Measurements from ENCODE around the gene SCYL2.
"Not testable (repeated sequence)": the region's sequence is repeated elsewhere in the genome, so short reads cannot be mapped to it uniquely, and the experiment has no call there.

Gene SCYL2

DNA sequence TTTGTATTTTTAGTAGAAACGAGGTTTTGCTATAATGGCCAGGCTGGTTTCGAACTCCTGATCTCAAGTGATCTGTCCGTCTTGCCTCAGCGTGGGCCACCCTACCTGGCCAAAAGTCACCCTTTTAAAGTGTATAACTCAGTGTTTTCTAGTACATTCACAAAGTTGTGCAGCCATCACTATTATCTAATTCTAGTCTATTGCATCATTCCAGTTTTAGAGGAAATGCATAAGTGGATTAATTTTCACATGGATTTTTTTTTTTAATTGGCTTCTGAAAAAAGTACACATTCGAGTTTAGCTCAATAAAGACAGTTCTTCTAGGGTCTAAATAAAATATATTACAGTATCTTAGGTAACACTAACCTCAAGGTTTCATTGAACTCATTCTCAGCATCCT lies 3.8 kb upstream of the SCYL2 start:
- DNase-seq (ENCODE audit: low spot score) = no peak

GRCh38 chr12:100265107-100265506 lies 1.9 kb upstream of the SCYL2 start:
- DNase-seq (ENCODE audit: low spot score) = not testable (repeated sequence)

DNA sequence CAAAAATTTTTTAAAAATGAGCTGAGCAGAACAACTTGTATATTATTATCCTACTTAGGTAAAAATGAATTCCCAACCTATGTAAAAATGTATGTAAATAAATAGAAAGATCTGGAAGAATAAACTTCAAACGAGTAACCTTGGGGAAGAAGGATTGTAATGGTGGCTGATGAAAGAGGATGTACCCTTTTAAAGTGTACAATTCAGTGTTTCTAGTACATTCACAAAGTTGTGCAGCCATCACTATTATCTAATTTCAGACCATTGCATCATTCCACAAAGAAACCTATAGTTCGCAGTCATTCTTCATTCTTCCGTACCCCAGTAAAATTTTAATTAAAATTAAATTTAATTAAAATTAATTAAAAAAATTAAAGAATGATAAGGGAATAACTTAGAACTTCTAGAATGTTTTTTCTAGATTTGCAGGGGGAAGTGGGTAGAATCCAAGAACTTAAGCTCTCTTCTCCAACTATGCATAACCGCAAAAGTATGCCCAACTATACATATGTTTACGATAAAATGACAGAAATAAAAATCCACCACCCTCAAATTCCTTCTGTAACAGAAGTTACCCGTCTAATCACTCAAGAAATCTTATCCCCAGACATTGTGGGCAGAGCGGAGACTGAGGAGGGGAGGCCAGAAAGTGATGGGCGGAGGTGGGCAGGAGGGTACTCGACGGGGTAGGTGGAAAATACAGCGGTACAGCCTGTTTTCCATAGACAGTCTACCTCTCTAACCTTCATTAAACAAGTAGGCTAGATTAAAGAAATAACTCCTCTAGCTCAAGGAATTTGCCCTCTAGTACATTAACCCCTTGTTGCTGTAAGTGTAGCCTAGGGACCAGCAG lies 1.0 kb upstream of the SCYL2 start:
- DNase-seq (ENCODE audit: low spot score) = peak; percentile 17

GRCh38 chr12:100266585-100266834 lies 467 bp upstream of the SCYL2 start:
- DNase-seq (ENCODE audit: low spot score) = peak; percentile 94

- no peak for DNase-seq (ENCODE audit: low spot score)
These were observed 765 bp downstream of the SCYL2 start for GRCh38 chr12:100267603-100268281.

- DNase-seq (ENCODE audit: low spot score) = no peak
These were observed 2.0 kb downstream of the SCYL2 start for GRCh38 chr12:100268835-100269564.

DNA sequence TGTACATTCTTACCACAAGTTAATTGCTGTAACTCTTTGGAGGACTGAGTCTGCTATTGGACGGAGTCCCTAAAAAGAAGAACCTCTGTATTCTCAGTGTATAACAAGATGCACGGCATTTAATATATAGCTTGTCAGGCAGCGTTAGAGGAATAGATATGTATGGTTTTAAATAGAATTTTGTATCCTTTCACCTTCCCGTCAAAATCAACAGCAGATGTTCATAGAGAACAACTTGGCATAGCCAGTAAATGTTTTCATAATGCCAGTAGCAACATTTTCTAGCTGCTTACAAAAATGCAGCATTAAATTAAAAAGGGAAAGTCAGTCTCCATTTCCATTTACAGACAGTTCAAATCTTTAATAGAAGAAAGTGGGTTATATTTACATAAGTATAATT lies 6.8 kb downstream of the SCYL2 start:
- no peak for DNase-seq (ENCODE audit: low spot score)

- DNase-seq (ENCODE audit: low spot score) = no peak
These were observed 7.3 kb downstream of the SCYL2 start for GRCh38 chr12:100274291-100274690.

DNA sequence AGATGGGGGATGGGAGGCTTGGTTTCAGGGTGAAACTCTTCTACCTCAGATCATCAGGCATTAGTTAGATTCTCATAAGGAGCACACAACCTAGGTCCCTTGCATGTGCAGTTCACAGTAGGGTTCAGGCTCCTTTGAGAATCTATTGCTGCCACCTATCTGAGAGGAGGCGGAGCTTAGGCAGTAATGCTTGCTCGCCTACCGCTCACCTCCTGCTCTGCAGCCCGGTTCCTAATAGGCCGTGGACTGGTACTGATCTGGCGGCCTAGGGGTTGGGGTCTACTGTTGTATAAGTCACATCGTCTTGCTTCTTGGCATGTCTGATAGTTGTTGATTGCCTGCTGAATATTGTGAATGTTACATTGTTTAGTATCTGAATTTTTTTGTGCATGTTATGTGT lies 12.2 kb downstream of the SCYL2 start:
- no peak for DNase-seq (ENCODE audit: low spot score)

- peak; percentile 26 for DNase-seq (ENCODE audit: low spot score)
These were observed 12.7 kb downstream of the SCYL2 start for GRCh38 chr12:100279607-100280244.

DNA sequence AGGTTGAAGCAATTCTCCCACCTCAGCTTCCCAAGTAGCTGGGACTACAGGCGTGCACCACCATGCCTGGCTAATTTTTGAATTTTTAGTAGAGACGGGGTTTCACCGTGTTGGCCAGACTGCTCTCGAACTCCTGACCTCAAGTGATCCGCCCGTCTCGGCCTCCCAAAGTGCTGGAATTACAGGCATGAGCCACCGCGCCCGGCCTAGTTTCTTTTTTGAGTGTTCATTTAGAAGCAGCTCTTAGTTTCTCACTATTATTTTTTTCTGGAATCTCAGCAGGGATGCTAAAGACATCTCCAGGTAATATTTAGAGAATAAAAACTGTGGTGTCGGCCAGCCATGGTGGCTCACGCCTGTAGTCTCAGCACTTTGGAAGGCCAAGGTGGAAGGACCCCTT lies 17.6 kb downstream of the SCYL2 start:
- not testable (repeated sequence) for DNase-seq (ENCODE audit: low spot score)

DNA sequence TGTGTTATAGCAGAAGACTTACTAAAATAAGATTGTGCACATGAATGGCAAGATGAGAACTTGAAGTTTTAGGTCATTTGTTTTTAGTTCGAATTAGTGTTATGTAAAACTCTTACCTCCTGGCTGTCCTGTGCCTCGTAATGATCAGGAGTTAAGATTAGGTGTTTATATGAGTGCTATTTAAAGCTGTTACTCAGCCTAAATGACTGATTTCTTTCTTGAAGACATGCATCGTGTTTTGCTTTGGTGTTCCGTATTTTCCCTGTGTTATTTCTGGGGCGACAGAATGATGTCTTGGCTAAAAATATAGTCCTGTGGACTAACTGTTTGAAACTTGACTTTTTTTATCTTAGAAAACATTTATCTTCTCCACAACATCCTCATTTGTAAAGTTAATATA lies 22.1 kb downstream of the SCYL2 start:
- DNase-seq (ENCODE audit: low spot score) = no peak

DNA sequence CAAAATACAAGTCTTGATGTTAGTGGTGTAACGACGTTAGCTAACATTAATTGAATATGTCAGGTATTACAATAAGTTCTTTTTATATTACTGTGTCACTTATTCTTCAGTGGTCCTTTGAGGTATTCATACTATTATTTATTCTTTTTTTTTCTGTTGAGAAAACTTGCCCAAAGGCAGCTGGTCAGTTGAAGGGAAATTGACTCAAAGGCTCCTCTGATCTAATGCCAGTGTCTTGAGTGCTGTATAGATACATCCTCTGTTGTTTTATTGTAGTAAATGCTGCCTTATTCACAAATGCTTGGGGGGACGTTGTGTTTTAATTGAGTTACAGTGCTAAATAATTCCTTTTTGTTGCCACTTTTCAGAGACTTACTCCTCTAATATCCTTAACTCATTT lies 23.0 kb downstream of the SCYL2 start:
- no peak for DNase-seq (ENCODE audit: low spot score)

DNA sequence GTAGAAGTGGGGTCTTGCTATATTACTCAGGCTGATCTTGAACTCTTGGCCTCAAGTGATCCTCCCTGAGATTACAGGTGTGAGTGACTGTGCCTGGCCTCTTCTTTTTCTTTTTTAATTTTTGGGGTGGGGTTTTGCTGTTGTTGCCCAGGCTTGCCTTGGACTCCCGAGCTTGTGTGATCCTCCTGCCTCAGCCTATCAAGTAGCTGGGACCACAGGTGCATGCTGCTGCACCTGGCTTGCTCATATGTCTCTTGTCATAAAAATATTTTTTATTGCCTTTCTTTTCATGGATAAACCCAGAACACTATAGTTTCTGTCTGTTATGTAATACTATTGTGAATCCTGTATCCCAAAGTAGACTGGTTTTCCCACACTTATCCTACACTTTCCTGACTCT lies 26.0 kb downstream of the SCYL2 start:
- DNase-seq (ENCODE audit: low spot score) = no peak

GRCh38 chr12:100294366-100294765 lies 27.4 kb downstream of the SCYL2 start:
- not testable (repeated sequence) for DNase-seq (ENCODE audit: low spot score)

DNA sequence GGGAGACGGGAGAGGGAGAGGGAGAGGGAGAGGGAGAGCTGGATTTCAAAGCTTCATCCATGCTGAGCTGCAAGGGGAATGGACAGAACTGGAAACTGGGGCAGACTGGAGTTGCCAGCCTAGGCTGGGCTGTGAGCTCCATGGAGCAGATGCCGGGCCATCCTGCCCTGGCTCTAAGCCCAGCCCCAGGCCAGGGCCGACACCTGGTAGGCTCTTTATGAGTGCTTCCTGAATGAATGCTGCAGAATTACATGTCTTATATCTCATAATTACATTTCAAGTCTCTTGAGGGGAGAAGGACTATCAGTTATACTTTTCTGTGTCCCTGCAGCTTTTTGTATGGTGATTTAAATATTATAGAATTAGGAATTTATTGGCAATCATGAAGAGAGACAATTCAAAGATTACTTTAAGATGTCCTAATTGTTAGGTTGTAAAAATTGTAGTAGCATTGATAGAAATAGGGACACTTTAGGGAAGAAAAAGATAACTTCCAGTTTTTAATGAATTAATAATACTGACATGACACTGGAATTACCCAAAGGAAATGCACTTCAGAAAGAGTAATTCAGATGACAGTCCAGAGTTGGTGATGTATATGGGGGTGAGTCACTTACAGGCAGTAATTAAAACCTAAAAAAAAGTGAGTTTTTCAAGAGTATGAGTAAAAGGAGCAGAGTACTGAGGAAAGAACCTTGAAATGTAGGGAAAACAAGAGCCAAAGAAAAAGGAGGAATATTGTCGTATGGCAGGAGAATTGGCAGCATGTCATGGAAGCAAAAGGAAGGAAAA lies 29.0 kb downstream of the SCYL2 start:
- DNase-seq (ENCODE audit: low spot score) = no peak

DNA sequence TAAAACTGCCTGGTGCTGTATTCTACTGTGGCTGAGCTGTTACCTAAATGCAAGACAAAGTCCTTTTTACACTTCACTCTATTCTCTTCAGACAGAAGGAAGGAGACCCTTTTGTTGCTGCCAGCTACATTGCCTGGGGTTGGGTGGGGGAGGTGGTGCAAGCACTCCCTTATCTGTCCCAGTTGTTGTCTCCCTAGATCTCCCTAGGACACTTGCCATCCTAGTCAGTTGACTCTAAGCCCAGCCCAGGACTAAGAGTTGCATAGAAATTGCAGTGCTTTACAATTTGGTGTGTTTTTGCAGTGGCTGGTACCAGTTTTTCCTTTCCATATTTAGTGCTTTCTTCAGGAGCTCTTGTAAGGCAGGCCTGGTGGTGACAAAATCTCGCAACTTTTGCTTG lies 35.1 kb downstream of the SCYL2 start:
- DNase-seq (ENCODE audit: low spot score) = no peak

DNA sequence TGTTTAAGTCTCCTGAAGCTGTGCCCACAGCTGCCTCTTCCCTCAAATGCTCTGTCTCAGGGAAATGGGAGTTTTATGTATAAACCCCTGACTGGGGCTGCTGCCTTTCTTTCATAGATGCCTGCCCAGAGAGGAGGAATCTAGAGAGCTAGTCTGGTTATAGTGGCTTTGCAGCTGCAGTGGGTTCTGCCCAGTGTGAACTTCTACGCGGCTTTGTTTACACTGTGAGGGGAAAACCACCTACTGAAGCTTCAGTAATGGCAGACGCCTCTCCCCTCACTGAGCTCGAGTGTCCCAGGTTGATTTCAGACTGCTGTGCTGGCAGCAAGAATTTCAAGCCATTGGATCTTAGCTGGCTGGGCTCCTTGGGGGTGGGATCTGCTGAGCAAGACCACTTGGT lies 36.9 kb downstream of the SCYL2 start:
- no peak for DNase-seq (ENCODE audit: low spot score)

DNA sequence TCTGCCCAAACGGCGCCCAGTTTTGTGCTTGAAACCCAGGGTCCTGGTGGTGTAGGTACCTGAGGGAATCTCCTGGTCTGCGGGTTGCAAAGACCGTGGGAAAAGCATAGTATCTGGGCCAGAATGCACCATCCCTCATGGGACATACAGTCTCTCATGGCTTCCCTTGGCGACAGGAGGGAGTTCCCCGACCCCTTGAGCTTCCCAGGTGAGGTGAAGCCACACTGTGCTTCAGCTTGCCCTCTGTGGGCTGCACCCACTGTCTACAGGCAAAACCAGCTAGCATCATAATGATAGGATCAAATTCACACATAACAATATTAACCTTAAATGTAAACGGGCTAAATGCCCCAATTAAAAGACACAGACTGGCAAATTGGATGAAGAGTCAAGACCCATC lies 37.4 kb downstream of the SCYL2 start:
- DNase-seq (ENCODE audit: low spot score) = not testable (repeated sequence)

DNA sequence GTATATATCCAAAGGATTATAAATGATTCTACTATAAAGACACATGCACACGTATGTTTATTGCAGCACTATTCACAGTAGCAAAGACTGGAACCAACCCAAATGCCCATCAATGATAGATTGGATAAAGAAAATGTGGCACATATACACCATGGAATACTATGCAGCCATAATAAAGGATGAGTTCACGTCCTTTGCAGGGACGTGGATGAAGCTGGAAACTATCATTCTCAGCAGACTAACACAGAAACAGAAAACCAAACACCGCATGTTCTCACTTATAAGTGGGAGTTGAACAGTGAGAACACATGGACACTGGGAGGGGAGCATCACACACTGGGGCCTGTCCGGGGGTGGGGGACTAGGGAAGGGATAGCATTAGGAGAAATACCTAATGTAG lies 41.2 kb downstream of the SCYL2 start:
- DNase-seq (ENCODE audit: low spot score) = not testable (repeated sequence)

DNA sequence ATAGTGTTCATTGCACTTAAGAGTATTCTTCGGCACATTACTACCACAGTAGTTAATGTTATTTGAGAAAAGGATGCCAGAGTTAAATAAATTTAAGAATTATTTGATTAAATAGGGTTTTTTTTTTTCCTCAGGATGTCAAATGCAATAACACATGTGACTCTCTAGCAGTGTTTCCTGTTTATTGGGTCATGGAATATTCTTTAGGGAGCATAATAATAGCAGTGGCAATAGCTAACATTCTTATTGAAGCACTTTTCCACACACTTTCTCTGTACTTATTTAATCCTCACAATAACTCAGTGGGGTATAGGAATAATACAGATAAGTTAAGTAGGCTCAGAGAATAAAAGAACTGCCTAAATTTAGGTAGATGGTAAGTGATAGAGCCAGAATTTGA lies 44.3 kb downstream of the SCYL2 start:
- no peak for DNase-seq (ENCODE audit: low spot score)

DNA sequence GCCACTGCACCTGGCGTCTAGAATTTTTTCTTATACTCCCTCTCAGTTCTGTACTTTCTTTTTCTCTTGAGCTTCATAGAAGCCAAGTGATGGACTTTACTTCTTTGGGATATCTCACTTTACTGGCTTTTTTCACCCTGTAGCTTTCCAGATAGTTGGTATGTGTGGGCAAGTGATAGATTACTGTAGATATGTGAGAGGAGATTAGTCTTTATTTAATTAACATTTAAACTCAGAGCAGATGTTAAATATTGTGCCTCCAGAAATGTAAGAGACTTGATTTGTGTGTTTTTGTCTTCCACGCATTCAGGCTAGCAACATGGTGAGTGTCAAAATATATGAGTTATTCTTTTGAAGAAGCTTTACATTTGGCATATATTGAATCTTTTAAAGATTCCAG lies 50.4 kb downstream of the SCYL2 start:
- no peak for DNase-seq (ENCODE audit: low spot score)

Data from iPS-NIHi11 (cell line).